Kidney epithelial cell (primary cell): ENCODE results near the gene NALF2. TPM values are rescaled to one million over a fixed set of nuclear protein-coding genes. Genes with fewer than 3 reads are reported as not detected.

Experiments used
- DNase-seq: peaks from one replicate; pipeline ENCODE4 v3.0.0-alpha.2; 2010; ENCODE audit warnings: low read depth
- H3K27me3 ChIP-seq: 2 replicates; pipeline ENCODE4 v1.6.0; 2011; ENCODE audit warnings: low read length; ENCODE audit not compliant: control insufficient read depth, insufficient read depth
- H3K36me3 ChIP-seq: 2 replicates; pipeline ENCODE4 v1.5.1; 2011; ENCODE audit warnings: low read length; ENCODE audit not compliant: control insufficient read depth, insufficient read depth
- H3K4me3 ChIP-seq: 2 replicates; pipeline ENCODE4 v1.5.1; 2011; ENCODE audit warnings: low read depth, mild to moderate bottlenecking, control low read depth, low read length
- total RNA-seq: library from RNA; depleted of rRNA; stranded (reverse); fragments of >200 nt; gene quantifications from 2 replicates; pipeline ENCODE4 v1.2.3, GENCODE V29; 2015
- TF ChIP-seq, protein P1 (sequence below): IDR thresholded peaks from 2 replicates; pipeline ENCODE4 v1.5.1; 2011; ENCODE audit warnings: mild to moderate bottlenecking, moderate library complexity, low read length, control low read depth, inconsistent platforms; ENCODE audit not compliant: insufficient read depth, poor library complexity, severe bottlenecking

NALF2 gene
- total RNA-seq, 1 donor from 2014 or later, result 3.6 TPM

DNA sequence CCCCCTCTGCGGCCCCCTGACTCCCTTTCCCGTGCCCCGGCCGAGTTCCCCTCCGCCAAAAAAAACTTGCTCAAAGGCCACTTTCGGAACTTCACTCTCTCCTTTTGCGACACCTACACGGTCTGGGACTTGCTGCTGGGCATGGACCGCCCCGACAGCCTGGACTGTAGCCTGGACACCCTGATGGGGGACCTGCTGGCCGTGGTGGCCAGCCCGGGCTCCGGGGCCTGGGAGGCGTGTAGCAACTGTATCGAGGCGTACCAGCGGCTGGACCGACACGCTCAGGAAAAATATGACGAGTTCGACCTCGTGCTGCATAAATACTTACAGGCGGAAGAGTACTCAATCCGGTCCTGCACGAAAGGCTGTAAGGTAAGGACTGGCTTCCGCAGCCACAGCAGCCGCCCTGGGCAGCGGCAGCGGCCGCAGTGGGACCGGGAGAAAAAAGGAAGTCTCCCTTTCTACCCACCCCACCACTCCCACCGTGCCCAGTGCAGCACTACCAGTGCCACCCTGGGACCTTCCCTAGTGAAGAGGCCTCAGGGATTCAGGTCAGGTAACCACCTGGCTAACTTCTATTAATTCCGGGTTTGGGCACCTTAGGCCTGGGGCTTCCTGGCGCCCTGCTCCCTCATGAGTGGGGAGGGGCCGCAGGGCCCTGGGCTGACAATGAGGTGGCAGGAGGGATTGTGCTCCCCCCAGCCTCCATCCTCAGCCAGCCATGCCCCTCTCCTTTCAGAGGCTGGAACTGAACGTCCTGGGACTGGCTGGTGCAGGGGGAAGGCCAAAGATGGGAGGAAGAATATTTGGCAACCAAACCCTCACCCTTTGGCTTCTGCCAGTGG is 1.9 kb downstream of the NALF2 start:
- Histone ChIP-seq H3K4me3 (no peak overlapping the region), H3K36me3 (no peaks in the 10 kb centered on the region), H3K27me3 (peaks cover 33% of the 10 kb centered on the region)
- no peak for DNase-seq
- TF ChIP-seq, protein P1, sequence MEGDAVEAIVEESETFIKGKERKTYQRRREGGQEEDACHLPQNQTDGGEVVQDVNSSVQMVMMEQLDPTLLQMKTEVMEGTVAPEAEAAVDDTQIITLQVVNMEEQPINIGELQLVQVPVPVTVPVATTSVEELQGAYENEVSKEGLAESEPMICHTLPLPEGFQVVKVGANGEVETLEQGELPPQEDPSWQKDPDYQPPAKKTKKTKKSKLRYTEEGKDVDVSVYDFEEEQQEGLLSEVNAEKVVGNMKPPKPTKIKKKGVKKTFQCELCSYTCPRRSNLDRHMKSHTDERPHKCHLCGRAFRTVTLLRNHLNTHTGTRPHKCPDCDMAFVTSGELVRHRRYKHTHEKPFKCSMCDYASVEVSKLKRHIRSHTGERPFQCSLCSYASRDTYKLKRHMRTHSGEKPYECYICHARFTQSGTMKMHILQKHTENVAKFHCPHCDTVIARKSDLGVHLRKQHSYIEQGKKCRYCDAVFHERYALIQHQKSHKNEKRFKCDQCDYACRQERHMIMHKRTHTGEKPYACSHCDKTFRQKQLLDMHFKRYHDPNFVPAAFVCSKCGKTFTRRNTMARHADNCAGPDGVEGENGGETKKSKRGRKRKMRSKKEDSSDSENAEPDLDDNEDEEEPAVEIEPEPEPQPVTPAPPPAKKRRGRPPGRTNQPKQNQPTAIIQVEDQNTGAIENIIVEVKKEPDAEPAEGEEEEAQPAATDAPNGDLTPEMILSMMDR, result no peak

DNA sequence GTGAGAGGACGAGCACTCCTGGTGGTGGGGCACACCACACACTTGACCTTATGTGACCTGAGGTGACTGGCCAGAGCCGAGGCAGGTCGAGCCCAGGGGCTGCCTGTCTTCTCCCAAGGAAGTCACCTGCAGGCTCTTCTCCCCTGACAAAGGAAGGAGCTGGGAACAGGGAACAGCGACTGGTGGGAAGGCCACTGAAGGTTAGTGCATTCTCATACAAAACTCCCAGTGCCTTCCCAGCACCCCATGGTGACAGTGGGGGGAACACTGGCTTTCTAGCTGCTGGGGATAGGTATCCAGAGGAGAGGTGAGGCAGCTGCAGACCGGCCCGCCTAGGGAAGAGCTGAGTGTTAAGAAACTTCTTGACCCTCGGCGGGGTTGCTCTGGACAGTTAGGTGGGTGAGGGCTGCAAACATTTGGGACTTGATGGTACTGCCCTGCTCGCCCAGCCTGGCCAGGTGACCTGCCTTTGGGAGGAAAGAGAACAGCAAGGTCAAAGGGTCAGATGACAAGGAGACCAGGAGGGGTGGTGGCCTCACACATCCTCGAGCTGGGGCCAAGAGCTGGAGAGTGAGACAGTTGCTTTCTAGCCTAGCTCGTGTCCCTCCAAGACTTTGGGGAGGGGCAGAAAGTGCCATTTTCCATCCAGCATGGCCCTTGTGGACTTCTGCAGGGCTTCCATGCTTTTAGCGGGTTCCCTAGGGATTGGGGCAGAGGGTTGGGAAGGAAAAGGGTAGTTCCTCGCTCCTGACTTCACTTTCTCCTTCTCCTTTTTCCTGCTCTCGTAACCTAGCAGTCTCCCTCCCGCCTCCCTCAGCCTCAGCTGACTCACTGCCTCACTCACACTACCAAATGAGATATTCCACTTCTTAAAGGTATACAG is 2.7 kb downstream of the NALF2 start:
- H3K27me3 ChIP-seq, result peaks cover 33% of the 10 kb centered on the region
- DNase-seq, result no peak
- no peak overlapping the region for H3K4me3 ChIP-seq
- no peaks in the 10 kb centered on the region for H3K36me3 ChIP-seq
- TF ChIP-seq, protein P1, result no peak

DNA sequence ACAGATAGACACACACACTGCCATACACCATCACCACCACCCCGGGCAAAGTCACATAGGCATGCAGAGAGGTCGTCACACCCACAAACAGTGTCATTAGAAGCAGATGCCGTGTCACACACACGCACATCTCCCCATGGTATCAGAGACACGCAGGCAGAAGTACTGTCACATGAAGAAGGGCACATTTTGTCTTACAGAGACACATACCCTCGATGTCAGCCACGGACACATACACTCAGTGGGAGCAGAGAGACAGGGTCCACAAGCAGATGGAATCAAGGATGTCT is 3.3 kb downstream of the NALF2 start:
- H3K4me3 ChIP-seq, result no peak overlapping the region
- TF ChIP-seq, protein P1, result no peak
- H3K36me3 ChIP-seq, result no peaks in the 10 kb centered on the region
- peaks cover 33% of the 10 kb centered on the region for H3K27me3 ChIP-seq
- no peak for DNase-seq

- TF ChIP-seq, protein P1, result no peak
- H3K4me3 ChIP-seq, result no peak overlapping the region
- DNase-seq, result no peak
- peaks cover 33% of the 10 kb centered on the region for H3K27me3 ChIP-seq
- no peaks in the 10 kb centered on the region for H3K36me3 ChIP-seq
These were observed 4.5 kb downstream of the NALF2 start for GRCh38 chrX:69508610-69509009.

- Histone ChIP-seq H3K4me3 (no peak overlapping the region), H3K36me3 (no peaks in the 10 kb centered on the region), H3K27me3 (peaks cover 25% of the 10 kb centered on the region)
- TF ChIP-seq, protein P1, result no peak
- DNase-seq, result no peak
These were observed 6.1 kb downstream of the NALF2 start for GRCh38 chrX:69510137-69510715.
